ENCODE measurements around the gene RPL13.

The RPL13 gene

DNA sequence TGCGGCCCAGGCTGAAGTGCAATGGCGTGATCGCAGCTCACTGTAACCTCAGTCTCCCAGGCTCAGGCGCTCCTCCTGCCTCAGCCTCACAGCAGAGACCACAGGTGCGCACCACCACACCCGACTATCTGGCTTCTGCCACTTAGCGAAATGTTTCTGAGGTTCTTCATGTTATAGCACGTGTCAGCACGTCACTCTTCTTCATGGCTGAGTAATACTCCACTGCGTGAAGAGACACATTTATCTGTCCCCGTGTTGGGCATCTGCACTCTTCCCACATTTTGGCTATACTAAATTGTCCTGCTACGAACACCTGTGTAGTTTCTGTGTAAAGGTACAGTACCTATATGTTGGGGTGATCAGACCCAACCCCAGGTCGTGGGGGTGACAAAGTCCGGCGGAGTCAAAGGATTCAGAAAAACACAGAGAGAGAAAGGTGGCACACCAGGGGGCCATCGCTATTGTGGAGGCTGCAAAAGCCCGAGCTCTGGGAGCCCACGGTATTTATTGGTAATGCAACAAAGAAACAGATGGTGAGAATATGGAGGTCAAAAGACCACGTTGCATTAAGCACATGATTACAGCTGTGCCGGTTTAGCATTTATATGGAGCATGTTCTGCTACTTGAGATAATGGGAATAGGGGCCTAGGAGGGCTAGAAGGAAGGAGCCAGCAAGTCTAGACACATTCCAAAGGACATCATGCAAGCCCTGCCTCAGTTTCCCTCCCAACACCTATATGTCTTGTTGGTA, 52.1 kb downstream of the RPL13 start:
- no peak overlapping the region for H3K27ac ChIP-seq
- no peak for DNase-seq (ENCODE audit: low read depth, low spot score)

DNA sequence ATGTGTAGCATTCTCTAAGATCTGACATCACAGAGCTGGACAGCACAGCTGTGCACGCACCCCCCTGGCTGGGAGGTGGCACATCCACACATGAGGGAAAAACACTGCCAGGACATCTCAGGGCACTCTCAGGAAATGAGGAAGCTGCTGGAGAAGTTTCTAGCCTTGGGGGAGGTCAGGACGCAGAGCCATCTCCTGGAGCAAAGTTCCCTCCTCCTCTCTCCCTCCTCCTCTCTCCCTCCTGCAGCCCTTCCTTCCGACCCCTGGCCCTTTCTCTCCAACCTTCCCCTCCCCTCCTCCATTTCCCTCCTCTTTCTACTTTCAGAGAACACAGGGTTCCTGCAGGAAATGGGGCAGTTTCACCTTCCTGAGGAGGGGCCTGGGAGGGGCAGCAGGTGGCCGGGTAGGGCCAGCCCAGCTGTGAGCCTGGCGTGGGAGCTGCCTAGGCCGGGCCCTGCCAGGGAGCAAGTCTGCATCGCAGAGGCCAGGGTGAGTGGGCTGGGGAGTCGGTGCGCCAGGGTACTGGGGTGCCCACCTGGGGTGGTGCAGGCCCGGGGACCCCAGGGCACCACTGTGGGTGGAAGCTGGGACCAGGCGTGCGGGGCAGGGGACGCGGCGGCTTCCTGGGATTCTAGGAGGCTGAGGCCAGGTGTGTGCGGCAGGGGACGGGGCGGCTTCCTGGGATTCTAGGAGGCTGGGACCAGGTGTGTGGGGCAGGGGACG, 52.9 kb downstream of the RPL13 start, which contains the start of gene DPEP1:
TSS of gene DPEP1 (plus strand) at position 412 of the 723 bp plus-strand sequence. CDS start 16,769 bp downstream, outside the sequence.
- no peak within 1 kb of the TSS for H3K27ac ChIP-seq
- DNase-seq (ENCODE audit: low read depth, low spot score): no peak

DNA sequence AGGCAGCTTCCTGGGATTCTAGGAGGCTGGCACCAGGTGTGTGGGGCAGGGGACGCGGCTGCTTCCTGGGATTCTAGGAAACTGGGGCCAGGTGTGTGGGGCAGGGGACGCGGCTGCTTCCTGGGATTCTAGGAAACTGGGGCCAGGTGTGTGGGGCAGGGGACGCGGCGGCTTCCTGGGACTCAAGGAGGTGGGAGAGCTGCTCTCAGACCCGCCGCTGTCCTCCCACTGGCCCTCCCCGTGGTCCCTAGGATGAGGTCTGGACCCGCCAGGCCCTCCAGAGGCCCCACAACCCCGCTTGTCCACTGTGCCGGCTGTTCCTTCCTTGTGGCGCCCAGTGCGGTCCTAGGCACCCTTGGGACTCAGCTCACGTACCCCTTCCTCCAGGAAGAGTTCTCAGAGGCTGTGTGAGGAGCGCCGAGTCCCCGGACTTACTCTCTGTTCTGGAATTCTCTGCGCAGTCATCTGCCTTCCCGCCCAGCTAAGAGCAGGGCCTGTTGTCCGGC, 53.5 kb downstream of the RPL13 start:
- H3K27ac ChIP-seq: no peak overlapping the region
- no peak for DNase-seq (ENCODE audit: low read depth, low spot score)

Measured in epithelial cell of prostate (primary cell).